Measurements from ENCODE around the gene STPG1.

DNA sequence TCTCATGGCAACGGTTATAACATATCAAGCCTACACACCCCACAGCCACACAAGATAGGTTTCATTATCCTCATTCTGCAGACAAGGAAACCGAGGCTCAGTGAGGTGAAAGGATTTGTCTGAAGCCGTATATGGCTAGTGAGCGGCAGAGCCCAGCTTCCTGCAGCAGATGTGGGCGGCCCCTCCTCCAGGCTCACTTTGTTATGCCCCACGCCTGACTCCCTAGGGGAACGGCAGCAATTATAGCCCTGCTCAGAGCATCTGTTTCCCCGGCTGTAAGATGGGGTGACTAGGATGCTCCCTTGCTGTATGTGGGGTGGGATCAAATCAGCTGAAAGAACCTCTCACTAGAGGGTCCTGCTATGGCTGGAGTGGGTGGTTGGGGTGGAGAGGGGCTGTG lies 72.3 kb downstream of the STPG1 start:
- TF ChIP-seq, protein P1, sequence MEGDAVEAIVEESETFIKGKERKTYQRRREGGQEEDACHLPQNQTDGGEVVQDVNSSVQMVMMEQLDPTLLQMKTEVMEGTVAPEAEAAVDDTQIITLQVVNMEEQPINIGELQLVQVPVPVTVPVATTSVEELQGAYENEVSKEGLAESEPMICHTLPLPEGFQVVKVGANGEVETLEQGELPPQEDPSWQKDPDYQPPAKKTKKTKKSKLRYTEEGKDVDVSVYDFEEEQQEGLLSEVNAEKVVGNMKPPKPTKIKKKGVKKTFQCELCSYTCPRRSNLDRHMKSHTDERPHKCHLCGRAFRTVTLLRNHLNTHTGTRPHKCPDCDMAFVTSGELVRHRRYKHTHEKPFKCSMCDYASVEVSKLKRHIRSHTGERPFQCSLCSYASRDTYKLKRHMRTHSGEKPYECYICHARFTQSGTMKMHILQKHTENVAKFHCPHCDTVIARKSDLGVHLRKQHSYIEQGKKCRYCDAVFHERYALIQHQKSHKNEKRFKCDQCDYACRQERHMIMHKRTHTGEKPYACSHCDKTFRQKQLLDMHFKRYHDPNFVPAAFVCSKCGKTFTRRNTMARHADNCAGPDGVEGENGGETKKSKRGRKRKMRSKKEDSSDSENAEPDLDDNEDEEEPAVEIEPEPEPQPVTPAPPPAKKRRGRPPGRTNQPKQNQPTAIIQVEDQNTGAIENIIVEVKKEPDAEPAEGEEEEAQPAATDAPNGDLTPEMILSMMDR (IDR thresholded peaks at IDR 0.05): no peak
- TF ChIP-seq NR3C1 (CRISPR knock-in tag; conservative IDR thresholded peaks at IDR 0.05; ENCODE audit: low read depth): no peak
- TF ChIP-seq, protein P2, sequence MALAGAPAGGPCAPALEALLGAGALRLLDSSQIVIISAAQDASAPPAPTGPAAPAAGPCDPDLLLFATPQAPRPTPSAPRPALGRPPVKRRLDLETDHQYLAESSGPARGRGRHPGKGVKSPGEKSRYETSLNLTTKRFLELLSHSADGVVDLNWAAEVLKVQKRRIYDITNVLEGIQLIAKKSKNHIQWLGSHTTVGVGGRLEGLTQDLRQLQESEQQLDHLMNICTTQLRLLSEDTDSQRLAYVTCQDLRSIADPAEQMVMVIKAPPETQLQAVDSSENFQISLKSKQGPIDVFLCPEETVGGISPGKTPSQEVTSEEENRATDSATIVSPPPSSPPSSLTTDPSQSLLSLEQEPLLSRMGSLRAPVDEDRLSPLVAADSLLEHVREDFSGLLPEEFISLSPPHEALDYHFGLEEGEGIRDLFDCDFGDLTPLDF (CRISPR knock-in tag; IDR thresholded peaks at IDR 0.05): no peak
- TF ChIP-seq NR2C2 (CRISPR knock-in tag; IDR thresholded peaks at IDR 0.05): no peak
- no peak for TF ChIP-seq IRF2 (CRISPR knock-in tag; IDR thresholded peaks at IDR 0.05; ENCODE audit: borderline replicate concordance, low read depth)
- no peak for TF ChIP-seq ELF4 (CRISPR knock-in tag; IDR thresholded peaks at IDR 0.05; ENCODE audit: low read depth)

Data from WTC11 (cell line).